ENCODE results near the gene TATDN2. TPM values are rescaled to one million over a fixed set of nuclear protein-coding genes. Genes with fewer than 3 reads are reported as not detected.
"Not testable (repeated sequence)": the region's sequence is repeated elsewhere in the genome, so short reads cannot be mapped to it uniquely, and the experiment has no call there.

Gene TATDN2
- total and polyA plus RNA-seq, 8 donors = 29.1 to 42.1 (median 36.1) TPM

DNA sequence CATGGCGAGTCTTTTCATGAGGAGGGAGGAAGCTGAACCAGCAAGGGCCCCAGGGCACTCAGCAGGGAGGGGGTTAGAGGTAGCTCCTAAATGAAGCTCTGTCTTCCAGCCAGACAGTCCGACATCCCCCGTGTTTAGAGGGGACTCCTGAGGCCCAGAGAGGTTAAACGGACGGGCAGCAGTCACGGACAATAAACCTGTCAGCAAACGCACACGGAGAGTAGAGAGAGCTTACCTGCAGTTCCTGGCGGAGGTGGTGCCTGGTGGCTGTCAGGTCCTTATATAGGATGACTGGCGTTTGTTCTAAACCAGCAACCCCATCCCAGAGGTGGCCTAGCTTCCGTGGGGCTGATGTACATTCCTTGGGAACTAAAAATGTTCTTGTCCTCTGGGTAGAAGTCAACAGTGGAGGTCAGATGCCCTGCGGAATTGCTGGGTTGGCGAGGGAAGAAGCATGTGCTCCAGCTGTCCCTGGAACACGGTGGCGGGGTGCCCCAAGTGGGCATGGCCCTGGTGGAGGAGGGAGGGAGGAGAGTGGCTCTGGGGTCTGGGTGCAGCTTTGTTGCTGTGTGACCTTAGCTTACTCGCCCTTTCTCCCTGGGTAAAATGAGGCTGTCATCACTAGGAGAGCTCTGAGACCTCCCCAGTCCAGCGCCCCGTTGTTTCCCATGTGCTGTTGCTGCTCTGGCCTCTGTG lies 42.4 kb downstream of the TATDN2 start:
- DNase-seq (no peak), ATAC-seq (no peak)
- Histone ChIP-seq H3K27me3 (no peaks in the 10 kb centered on the region), H3K9me3 (no peaks in the 10 kb centered on the region), H3K4me3 (no peak overlapping the region), H3K36me3 (peaks cover 0 to 61% of the 10 kb centered on the region in 2 donors), H3K27ac (no peak overlapping the region), H3K4me1 (peaks cover 0 to 26% of the 10 kb centered on the region in 2 donors)
- intact Hi-C loops (cut with DNase I) = no loop called here
- TF ChIP-seq, protein P1, sequence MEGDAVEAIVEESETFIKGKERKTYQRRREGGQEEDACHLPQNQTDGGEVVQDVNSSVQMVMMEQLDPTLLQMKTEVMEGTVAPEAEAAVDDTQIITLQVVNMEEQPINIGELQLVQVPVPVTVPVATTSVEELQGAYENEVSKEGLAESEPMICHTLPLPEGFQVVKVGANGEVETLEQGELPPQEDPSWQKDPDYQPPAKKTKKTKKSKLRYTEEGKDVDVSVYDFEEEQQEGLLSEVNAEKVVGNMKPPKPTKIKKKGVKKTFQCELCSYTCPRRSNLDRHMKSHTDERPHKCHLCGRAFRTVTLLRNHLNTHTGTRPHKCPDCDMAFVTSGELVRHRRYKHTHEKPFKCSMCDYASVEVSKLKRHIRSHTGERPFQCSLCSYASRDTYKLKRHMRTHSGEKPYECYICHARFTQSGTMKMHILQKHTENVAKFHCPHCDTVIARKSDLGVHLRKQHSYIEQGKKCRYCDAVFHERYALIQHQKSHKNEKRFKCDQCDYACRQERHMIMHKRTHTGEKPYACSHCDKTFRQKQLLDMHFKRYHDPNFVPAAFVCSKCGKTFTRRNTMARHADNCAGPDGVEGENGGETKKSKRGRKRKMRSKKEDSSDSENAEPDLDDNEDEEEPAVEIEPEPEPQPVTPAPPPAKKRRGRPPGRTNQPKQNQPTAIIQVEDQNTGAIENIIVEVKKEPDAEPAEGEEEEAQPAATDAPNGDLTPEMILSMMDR (IDR thresholded peaks at IDR 0.05) = no peak

DNA sequence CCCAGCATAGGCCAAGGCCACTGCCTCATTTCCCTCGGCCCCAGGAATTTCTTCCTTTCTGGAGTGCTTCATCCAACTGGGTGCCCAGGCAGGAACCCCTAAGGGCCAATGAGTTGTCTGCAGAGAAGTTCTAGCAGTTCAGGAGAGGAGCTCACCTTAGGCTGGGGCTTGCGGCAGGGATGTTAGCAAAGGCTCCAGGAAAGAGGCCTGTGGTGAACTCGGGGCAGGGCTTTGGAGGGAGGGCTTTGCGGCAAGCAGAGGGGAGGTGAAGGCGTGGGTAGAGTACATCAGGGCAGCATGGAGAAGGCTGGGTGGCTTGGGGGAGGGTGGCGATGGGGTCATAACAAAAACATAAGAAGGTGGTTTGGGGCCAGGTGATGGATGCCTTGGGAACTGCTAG lies 43.4 kb downstream of the TATDN2 start:
- no peaks in the 10 kb centered on the region for H3K9me3 ChIP-seq
- H3K36me3 ChIP-seq = peaks cover 0 to 60% of the 10 kb centered on the region in 2 donors
- DNase-seq (no peak), ATAC-seq (no peak)
- TF ChIP-seq, protein P1 (IDR thresholded peaks at IDR 0.05) = no peak
- no peak overlapping the region for H3K4me3 ChIP-seq
- no peaks in the 10 kb centered on the region for H3K27me3 ChIP-seq
- H3K27ac ChIP-seq = peak overlapping the region in 1 of 2 donors; percentile 83
- peaks cover 0 to 25% of the 10 kb centered on the region in 2 donors for H3K4me1 ChIP-seq
- intact Hi-C loops (cut with DNase I) = no loop called here

DNA sequence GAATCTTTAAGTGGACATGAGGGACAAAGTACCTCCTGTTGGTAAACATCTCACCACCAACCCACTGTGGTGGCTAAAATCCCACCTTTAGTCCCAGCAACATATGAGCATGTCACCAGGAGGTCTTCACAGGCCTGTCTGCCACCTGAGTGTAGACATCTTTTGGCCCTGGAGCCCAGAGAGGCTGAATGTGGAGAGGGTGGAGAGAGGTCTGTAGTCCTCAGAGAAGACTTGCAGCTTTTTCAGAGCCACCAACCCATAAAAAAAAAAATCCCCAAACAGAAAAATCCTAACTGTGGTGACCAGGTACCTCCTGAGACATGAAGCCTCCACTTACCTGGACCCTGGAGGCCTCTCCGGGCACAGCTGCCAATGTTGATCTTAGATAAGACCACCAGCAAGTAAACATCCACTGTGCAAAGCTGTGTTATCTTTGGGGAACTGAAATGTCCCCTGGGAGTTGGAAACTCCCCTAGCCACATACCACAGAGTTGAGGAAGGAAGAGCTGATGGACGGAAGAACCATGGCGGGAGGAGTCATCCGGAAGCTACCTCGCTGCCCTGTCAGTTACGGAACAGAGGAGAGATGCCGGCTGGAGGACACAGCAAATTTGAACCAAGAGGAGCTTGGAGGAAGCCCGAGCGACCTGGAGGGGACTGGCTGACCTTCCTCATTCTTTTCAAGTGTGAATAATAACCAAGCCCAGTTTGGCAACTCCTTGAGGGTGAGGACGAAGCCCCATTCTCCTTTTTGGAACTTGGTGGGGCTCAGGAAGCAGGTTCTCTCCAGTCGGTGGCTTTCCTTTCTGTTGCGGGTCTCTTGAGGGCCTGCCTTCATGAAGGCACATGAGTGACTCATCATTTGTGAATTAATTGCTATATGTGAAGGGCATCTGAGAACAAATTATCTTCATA lies 44.5 kb downstream of the TATDN2 start, which contains the start of gene GHRL:
Gene GHRL (minus strand): TSS at position 443 of the 915 bp plus-strand sequence. CDS start 2,767 bp downstream, outside the sequence.
- TF ChIP-seq, protein P1 (IDR thresholded peaks at IDR 0.05) = no peak
- Histone ChIP-seq H3K9me3 (no peaks in the 10 kb centered on the region), H3K36me3 (peaks cover 0 to 55% of the 10 kb centered on the region in 2 donors), H3K27ac (peak within 1 kb of the TSS in 1 of 2 donors; percentile 83), H3K4me1 (peaks cover 0 to 25% of the 10 kb centered on the region in 2 donors), H3K27me3 (no peaks in the 10 kb centered on the region), H3K4me3 (no peak within 1 kb of the TSS)
- peak in 1 of 4 donors; percentile 40 for DNase-seq
- intact Hi-C loops (cut with DNase I) = no loop called here
- peak; percentile 22 for ATAC-seq

- intact Hi-C loops (cut with DNase I) = no loop called here
These were observed 45.8 kb downstream of the TATDN2 start for GRCh38 chr3:10294030-10294586.

DNA sequence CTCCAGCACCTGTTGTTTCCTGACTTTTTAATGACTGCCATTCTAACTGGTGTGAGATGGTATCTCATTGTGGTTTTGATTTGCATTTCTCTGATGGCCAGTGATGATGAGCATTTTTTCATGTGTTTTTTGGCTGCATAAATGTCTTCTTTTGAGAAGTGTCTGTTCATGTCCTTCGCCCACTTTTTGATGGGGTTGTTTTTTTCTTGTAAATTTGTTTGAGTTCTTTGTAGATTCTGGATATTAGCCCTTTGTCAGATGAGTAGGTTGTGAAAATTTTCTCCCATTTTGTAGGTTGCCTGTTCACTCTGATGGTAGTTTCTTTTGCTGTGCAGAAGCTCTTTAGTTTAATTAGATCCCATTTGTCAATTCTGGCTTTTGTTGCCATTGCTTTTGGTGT lies 49.8 kb downstream of the TATDN2 start:
- H3K27ac ChIP-seq; H3K9me3 ChIP-seq; intact Hi-C loops (cut with DNase I); H3K4me3 ChIP-seq; H3K27me3 ChIP-seq; ATAC-seq; DNase-seq: not testable (repeated sequence)
- Histone ChIP-seq H3K36me3 (peaks cover 3 to 62% of the 10 kb centered on the region in 2 donors), H3K4me1 (peaks cover 0 to 14% of the 10 kb centered on the region in 2 donors)

More at GRCh38 chr3:10294030-10294586, 45.8 kb downstream of the TATDN2 start:
- Histone ChIP-seq H3K36me3 (peaks cover 0 to 42% of the 10 kb centered on the region in 2 donors), H3K4me1 (peaks cover 0 to 25% of the 10 kb centered on the region in 2 donors), H3K27ac (peak overlapping the region in 1 of 2 donors; percentile 83), H3K4me3 (no peak overlapping the region), H3K27me3 (no peaks in the 10 kb centered on the region), H3K9me3 (no peaks in the 10 kb centered on the region)
- ATAC-seq (no peak), DNase-seq (no peak)
- TF ChIP-seq, protein P1 (IDR thresholded peaks at IDR 0.05) = no peak

Data from left lung (tissue), 10 donors.